Fibroblast of skin of scalp (primary cell): ENCODE data around the gene DDX6.
"Not testable (repeated sequence)": the region's sequence is repeated elsewhere in the genome, so short reads cannot be mapped to it uniquely, and the experiment has no call there.

Experiments
- DNase-seq: peaks from one replicate; pipeline ENCODE4 v3.0.0-alpha.2; 2013

DDX6 gene

GRCh38 chr11:118791961-118792569 is 1.1 kb upstream of the DDX6 start:
- peak; percentile 4 for DNase-seq

- DNase-seq: peak; percentile 63
Measured at GRCh38 chr11:118790357-118791110, 430 bp downstream of the DDX6 start.

GRCh38 chr11:118789501-118790356 is 1.2 kb downstream of the DDX6 start:
- DNase-seq: peak; percentile 9

GRCh38 chr11:118786657-118787056 is 4.3 kb downstream of the DDX6 start:
- DNase-seq: no peak

GRCh38 chr11:118785362-118785761 is 5.6 kb downstream of the DDX6 start:
- DNase-seq: peak; percentile 46

GRCh38 chr11:118783724-118784495 is 7.1 kb downstream of the DDX6 start:
- no peak for DNase-seq

- DNase-seq: not testable (repeated sequence)
Measured at GRCh38 chr11:118783324-118783723, 7.6 kb downstream of the DDX6 start.

GRCh38 chr11:118778898-118779297 is 12.1 kb downstream of the DDX6 start:
- DNase-seq: no peak

- no peak for DNase-seq
Measured at GRCh38 chr11:118774032-118774431, 16.9 kb downstream of the DDX6 start.

GRCh38 chr11:118771547-118772288 is 19.2 kb downstream of the DDX6 start:
- DNase-seq: no peak

GRCh38 chr11:118768690-118769089 is 22.3 kb downstream of the DDX6 start:
- DNase-seq: no peak

- DNase-seq: no peak
Measured at GRCh38 chr11:118766035-118766434, 24.9 kb downstream of the DDX6 start.

- not testable (repeated sequence) for DNase-seq
Measured at GRCh38 chr11:118765095-118765691, 25.8 kb downstream of the DDX6 start.

- no peak for DNase-seq
Measured at GRCh38 chr11:118763041-118763440, 27.9 kb downstream of the DDX6 start.

GRCh38 chr11:118761981-118762380 is 29.0 kb downstream of the DDX6 start:
- DNase-seq: not testable (repeated sequence)

- DNase-seq: no peak
Measured at GRCh38 chr11:118757876-118758399, 33.0 kb downstream of the DDX6 start.

- no peak for DNase-seq
Measured at GRCh38 chr11:118752654-118753053, 38.3 kb downstream of the DDX6 start.

GRCh38 chr11:118749429-118749828 is 41.5 kb downstream of the DDX6 start:
- DNase-seq: no peak

GRCh38 chr11:118748056-118748455 is 42.9 kb downstream of the DDX6 start:
- DNase-seq: no peak

- peak; percentile 19 for DNase-seq
Measured at GRCh38 chr11:118746988-118747585, 43.9 kb downstream of the DDX6 start.

- DNase-seq: peak; percentile 44
Measured at GRCh38 chr11:118744046-118744445, 46.9 kb downstream of the DDX6 start.
